GM19328 (cell line): Measurements from ENCODE around the gene NMB.
"Not testable (repeated sequence)": the region's sequence is repeated elsewhere in the genome, so short reads cannot be mapped to it uniquely, and the experiment has no call there.

ENCODE experiments used
- ATAC-seq: cut with Tn5 transposase; IDR thresholded peaks from one replicate; pipeline ENCODE4 v1.9.1; 2021; ENCODE audit warnings: mild to moderate bottlenecking, moderate library complexity; ENCODE audit not compliant: unreplicated experiment

Gene NMB

GRCh38 chr15:84658080-84658787, at the start of gene NMB:
TSS of gene NMB (minus strand) at chr15:84658199. CDS start at chr15:84658152, 47 bp downstream.
- peak; percentile 56 for ATAC-seq

GRCh38 chr15:84703808-84704207, 45.8 kb upstream of the NMB start:
- no peak for ATAC-seq

GRCh38 chr15:84702961-84703482, 45.0 kb upstream of the NMB start:
- no peak for ATAC-seq

GRCh38 chr15:84699538-84700191, 41.7 kb upstream of the NMB start:
- no peak for ATAC-seq

GRCh38 chr15:84697236-84697990, 39.4 kb upstream of the NMB start:
- no peak for ATAC-seq

- no peak for ATAC-seq
These were observed 38.8 kb upstream of the NMB start for GRCh38 chr15:84696757-84697156.

GRCh38 chr15:84690342-84690741, 32.3 kb upstream of the NMB start:
- no peak for ATAC-seq

GRCh38 chr15:84689858-84690257, 31.9 kb upstream of the NMB start:
- no peak for ATAC-seq

GRCh38 chr15:84686446-84686845, 28.4 kb upstream of the NMB start:
- ATAC-seq: not testable (repeated sequence)

- no peak for ATAC-seq
These were observed 27.3 kb upstream of the NMB start for GRCh38 chr15:84685304-84685703.

GRCh38 chr15:84684092-84684491, 26.1 kb upstream of the NMB start:
- no peak for ATAC-seq

GRCh38 chr15:84681831-84682230, 23.8 kb upstream of the NMB start:
- ATAC-seq: no peak

- ATAC-seq: no peak
These were observed 13.2 kb upstream of the NMB start for GRCh38 chr15:84671211-84671610.

- no peak for ATAC-seq
These were observed 11.7 kb upstream of the NMB start for GRCh38 chr15:84669726-84670125.

- ATAC-seq: no peak
These were observed 10.4 kb upstream of the NMB start for GRCh38 chr15:84668221-84668982.

- ATAC-seq: no peak
These were observed 8.4 kb upstream of the NMB start for GRCh38 chr15:84666373-84666772.

GRCh38 chr15:84661001-84661400, 3.0 kb upstream of the NMB start:
- ATAC-seq: no peak

- no peak for ATAC-seq
These were observed 2.1 kb upstream of the NMB start for GRCh38 chr15:84659904-84660781.

GRCh38 chr15:84658788-84659411, 901 bp upstream of the NMB start:
- no peak for ATAC-seq

GRCh38 chr15:84657748-84658079, 285 bp downstream of the NMB start:
- ATAC-seq: no peak
